HS-27A (cell line): Measurements from ENCODE around the gene PEPD.

Source experiments
- DNase-seq: peaks from one replicate; pipeline ENCODE4 v3.0.0-alpha.2; 2012; ENCODE audit warnings: low read depth, missing footprints

The PEPD gene

DNA sequence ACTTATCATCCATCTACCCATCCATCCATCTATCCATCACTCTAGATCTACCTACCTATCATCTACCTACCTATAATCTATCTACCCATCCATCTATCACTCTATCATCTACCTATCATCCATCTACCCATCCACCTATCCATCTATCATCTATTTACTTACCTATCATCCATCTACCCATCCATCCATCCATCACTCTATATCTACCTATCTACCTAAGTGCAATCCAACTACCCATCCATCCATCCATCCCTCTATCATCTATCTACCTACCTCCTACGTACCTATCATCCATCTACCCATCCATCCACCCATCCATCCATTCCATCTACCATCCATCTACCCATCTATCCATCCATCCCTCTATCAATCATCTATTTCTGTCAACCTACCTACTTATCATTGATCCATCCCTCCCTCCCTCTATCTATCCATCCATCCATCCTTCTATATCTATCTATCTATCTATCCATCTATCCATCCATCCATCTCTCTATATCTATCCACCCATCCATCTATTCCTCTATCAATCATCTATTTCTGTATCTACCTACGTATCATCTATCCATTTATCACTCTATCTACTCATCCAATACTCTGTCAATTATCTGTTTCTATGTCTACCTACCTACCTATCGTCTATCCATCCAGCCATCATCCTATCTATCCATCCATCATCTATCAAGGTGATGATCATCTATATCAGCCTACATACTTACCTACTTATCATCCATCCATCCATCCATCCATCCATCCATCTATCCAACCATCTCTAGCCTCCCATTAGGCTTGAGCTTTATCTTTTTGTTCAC lies 99.0 kb downstream of the PEPD start:
- DNase-seq: no peak

DNA sequence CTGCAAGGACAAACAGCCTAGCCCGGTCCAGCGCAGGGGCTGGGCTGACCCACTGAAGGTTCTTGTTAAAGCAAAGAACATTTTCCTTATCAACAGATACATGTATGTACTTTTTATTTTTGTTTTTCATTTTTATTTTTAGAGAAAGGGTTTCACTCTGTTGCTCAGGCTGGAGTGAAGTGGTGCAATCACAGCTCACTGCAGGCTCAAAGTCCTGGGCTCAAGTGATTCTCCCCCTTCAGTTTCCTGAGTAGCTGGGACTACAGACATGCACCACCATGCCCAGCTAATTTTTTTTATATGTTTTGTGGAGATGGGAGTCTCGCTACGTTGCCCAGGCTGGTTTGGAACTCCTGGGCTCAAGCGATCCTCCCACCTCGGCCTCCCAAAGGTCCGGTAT lies 100.2 kb downstream of the PEPD start:
- DNase-seq: no peak

DNA sequence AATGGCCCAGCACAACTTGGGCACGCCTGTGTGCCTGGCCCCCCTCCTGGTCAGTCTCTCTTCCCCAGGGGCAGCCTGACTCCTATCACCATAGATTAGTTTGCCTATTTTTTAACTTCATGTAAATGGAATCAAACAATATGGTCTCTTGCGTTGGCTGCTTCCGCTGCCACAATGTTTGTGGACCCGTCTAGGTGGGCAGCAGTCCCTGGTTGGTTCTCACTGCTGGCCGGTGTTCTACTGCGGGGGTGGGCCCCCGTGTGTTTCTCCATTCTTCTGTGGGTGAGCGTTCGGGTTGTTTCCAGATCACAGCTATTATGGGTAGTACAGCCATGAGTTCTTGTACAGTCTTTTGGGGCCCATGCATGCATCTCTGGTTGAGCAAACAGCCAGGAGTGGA lies 100.8 kb downstream of the PEPD start:
- DNase-seq: no peak

DNA sequence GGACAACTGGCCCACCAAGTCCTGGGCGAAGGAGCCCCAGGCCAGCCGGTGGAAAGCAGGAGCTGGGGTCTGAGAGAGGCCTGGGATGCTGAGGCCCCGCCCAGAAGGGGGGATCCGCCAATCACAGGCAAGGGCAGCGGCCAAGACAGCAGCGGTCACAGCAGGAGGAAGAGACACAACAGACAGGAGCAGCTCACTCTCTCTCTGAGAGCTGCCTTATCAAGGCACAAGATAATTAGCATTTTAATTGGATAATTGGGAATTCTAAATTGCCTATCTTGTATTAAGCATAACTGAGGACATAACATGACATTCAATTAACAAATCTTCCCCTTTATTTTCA lies 101.8 kb downstream of the PEPD start:
- DNase-seq: no peak

DNA sequence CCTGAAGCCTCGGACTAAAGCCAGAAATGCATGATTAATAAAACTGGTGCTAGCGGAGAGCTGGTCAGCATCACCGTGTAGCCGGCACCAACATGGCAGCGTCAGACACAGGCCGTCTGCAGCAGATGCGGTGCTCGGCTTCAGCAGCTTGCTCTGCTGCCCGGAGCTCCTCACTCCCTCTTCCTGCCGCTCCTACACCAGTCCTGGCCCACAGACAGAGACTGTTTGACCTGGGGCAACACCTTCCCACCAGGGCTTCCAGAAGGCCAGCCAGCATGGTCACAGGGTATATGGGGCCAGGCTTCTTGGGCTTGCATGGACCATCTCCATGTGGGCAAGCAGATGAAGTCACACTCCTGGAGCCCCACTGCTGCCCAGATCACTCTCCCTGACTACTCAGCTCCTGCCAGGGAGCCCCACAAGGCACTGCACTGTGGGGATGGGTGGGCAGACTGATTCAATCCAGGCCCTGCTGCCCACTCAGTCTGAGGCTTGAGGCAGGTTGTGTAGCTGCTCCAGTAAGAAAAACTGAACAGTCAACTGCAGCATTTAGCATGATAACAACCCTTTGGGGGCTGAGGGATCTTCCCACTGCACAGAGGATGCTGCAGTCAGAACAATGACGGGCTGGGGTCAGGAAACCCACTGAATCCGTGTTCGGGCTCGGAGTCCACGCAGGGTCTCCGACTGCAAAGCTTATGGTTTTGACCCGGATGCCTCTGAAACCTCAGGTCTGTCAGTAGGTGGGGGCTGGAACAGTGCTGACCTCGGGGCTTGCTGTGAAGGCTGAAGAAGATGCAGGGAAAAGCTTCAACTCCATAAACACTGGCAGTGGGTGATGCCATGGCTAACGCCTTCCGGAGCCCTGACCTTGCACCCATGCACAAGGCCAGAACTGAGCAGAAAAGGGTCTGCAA lies 102.5 kb downstream of the PEPD start:
- DNase-seq: no peak

DNA sequence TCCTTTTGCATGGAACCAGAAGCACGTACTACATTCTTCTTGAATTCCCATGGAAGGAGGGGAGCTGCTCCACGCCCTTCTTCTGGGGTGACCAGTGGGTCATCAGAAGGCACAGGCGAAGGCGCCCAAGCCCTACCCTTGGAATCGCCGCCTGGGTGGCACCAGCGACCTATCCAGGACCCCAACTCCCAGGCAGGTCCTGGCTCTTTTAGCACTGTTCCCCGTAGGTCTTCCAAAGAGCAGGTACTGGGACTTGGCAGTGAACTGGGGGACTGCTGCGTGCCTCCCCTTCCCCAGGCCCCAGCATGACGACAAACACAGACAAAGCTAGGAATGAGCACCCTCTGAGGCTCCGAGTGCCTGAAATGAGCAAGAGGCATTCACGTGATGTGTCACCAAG lies 103.1 kb downstream of the PEPD start:
- no peak for DNase-seq

DNA sequence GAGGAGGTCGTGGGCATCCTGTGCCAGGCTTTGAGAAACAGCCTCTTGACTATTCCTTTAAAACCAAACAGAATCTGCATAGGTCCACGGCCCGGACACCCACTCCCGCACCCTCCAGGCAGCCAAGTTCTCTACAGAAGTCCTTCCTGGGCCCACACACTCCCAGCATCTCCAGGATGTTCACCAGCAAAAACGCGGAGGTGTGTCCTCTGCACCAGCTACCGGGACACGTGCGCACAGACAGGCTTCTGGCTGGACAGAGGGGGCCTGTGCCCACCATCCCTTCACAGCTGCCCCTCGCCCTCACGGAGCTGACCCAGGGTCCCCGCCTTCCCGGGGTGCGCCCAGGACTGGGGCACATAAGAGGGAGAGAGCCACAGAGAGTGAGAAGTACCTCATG lies 103.8 kb downstream of the PEPD start:
- DNase-seq: no peak

DNA sequence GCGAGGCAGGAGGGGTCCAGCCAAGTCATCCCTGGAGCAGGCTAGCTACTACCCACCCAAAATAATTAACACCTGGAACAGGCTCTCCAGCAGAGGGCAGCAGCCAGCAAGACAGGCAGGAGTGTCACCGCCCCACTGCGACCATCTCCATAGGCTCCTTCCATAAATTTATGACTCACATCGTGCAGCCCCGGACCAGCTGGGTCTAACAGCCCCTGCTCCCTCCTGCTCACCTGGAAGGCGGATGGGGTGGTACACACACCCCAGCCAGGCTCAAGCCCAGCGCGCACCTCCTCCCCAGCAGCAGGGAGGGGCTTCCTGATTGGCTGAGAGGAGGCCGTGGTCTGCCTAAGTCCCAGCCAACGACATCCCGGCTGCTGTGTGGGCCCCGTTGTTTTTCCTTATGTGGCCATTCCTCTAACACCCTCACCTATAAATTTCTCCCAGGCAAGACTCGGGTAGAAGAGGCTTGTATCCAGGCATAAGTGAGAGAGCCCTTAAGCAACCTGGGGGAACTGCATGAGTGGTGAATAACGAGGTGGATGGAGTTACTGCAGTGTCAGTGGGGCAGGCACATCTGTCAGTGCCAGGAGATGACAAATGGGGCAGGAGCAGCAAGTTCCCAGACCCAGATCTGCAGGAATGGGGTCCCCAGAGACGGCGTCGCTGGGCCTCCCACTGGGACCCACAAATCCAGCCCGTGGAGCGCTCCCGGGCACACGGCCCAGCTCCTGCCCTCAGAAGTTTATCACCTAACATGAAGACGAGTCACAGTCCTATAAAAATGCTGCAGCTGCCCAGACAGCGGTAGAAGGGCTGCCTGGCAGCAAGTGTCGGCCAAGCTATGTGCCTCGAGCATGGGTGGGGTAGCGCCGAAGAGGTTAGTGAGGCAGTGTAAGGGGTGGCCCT lies 105.0 kb downstream of the PEPD start:
- peak; percentile 39 for DNase-seq

DNA sequence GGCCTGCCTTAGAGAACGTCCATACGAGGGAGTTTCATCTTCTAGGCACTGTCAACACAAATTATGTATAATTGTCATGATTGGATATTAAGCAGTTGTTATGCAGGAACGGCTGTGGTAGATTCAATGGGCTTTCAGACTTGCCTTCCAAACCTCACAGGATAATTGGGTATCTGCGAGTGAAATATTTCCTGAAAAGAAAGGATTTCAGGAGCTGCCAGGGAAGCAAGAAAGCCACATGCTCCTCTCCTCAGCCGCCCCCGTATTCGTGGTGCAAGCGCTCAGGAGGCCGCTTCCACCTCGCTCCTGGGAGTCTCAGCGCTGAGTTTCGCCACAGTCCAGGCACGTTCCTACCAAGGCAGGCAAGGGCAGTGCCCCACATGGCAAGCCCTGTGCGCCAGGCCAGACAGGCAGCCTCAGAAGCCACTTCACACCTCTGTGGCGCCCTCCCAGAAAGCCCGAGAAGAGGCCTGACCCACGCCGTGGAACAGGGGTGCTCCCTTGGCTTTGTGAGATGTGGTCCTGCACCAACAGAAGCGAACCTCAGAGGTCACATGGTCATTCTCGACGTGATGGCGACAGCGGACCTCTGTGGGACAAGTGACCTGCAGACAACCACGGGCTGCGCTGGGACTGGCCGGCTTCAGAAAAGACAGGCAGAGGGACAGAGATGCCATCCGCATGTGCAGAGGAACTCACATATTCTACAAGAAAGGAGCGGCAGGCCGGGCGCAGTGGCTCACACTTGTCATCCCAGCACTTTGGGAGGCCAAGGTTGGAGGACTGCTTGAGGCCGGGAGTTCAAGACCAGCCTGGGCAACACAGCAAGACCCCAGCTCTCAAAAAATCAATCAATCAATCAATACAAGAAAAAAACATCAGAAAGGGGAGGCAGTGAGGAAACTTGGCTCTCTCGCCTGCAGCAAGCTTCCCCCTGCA lies 106.7 kb downstream of the PEPD start:
- no peak for DNase-seq

DNA sequence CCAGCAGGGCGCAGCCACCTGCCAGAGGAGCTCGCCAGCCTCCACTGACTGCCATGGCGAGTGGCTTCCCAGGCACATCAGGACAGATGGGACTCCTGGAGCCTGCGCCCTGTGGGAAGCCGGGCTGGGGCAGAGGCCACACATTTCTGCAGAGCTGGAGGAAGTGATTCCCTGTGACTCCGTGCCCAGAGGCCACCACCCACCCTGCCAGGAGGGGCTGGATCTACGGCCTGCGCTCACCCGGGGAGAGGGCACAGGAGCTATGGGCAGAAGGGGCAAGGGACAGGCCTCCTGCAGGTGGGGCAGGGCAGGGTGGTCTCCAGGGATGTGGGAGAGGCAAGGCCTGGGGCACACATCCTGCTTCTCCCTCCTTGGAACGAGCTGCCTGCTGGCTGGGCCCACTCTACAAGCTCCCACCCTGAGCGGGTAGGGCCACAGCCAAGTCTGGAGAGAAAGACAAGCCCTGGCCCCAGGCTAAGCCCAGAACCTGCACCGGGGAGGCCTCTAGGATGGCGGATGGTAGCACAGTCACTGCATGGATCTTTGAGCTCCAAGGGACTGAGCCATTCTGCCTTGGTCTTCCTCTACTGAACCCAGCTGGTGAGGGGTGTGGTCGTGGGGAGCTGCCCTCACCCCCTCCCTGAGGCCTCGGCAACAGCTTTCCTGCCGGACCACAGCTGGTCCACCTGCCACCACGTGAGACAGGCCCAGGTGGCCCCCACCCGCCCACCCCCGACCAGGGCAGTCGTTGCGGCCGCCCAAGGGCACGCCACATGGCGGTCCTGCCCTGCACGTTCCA lies 107.5 kb downstream of the PEPD start:
- DNase-seq: no peak

DNA sequence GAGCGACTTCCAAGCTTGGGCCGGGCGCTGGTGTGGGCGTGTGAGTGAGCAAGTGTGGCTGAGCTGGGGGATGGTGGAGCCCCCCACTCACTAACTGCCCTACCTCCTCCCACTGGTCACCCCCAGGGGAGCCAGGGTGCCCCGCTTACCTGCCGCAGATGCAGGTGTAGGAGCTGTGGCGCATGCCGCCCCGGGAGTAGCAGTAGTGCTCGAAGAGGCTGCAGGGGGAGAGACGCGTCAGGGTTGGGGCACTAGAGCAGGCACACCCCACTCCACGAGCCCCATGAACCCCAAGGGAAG lies 108.2 kb downstream of the PEPD start:
- DNase-seq: no peak

DNA sequence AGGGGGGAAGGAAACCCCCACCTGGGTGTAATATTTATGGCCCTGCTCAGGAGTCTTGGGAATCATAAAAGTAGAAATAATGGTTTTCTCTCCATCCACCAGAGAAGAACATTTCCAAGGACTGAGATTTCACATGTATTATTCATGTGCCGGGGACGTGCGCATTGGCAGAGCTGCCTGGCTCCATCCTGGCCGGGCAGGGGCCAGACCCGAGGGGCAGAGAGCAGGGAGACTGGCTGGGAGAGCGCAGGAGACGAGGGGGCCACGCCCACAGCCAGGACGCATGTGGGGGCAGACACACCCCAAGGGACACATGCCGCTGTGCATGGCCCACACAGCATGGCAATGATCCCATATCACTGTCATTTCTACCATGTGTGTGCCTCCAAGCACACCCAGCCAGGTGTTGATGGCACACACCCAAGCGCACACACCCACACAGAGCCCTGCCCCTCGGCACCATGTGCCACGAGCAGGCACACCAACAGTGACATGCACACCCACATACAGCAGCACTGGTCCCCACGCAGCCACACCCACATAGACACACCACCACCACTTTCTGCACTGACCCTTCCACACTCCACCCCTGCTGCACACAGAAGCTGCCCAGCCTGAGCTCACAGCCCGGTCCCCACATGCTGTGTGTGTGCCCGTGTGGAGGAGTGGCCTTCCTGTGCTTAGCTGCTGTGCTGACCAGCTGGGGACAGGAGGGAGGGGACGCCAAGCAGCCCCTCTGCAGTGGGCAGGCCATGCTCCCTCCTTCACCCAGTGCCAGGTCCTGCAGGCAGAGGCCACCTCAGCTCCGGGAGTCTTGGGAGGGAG lies 108.8 kb downstream of the PEPD start:
- DNase-seq: no peak

DNA sequence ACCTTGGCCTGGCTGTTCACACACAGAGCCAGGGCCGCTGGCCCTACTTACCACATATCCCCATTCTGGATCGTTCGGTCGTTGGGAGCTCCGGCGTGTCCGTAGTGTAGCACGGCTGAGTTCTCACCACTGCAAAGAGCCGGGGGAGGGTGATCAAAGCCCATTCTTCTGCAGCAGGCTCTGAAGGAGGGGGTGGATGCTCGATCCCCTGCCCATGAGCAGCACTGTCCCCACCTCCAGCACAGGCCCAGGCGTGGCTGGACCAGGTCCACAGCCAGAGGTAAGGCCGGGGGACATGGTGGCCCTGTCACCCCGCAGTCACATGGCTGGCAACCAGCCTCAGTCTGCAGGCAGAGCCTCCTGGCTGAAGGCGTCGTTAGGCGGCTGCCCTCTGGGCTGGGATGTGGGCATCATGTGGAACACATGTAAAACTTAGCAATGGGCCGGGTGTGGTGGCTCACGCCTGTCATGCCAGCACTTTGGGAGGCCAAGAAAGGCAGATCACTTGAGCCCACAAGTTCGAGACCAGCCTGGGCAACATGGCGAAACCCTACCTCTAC lies 109.9 kb downstream of the PEPD start:
- DNase-seq: no peak

DNA sequence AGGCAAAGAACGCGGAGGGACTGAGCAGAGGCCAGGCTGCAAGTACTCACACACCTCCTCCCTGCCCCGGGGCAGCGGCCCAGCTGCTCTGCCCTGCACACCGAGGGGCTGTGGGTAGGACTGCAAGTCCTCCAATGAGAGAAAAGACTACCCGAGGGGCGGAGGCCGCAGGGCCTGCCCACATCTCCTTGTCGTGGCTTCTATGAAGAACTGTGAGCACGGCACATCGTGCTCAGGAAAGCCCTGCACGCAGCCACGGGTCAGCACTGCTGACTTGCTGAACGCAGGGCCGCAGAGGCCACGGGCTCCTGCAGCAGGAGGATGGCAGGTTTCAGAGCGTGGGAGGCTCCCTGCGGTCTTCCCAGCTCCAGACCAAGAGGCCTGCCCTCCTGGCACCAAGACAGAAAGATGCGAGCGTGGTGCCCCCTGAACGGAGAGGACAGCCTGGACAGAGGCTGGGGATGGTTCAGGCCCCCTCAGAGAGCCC lies 110.6 kb downstream of the PEPD start:
- no peak for DNase-seq

DNA sequence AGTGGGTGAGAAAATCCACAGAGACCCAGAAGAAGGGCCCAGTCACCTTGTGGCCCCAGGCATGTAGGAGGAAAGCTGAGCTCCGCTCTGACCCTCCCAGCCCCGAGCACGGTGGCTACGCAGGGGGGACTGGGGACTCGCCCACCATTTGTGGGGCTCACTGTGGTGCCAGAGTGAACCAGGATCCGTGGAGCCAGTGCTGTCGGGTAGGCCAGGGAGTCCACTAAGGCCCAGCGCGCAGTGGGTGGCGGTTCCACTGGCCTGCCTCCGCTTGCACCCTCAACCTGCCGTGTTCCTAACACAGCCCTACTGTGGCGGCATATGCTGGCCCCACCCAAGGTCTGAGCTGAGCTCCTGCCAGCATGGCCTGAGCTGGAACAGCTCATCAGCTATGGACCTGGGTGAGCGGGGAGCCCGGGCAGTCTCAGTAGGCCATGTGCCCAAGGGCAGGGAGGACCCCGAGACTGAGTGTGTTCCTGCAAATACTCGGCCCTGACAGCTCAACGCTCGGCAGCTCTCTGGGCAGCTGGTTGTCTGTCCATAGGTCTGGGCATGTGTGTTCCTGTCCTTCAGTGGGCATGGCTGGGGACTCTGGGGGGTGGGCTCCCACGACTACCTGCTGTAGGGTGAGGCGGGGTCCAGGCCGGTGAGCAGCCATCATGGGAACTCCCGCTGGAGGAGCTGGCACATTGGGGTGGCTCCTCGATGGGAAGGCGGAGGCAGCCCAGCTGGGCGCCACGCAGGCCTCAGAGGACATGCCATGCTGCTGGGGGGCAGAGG lies 111.5 kb downstream of the PEPD start:
- no peak for DNase-seq

DNA sequence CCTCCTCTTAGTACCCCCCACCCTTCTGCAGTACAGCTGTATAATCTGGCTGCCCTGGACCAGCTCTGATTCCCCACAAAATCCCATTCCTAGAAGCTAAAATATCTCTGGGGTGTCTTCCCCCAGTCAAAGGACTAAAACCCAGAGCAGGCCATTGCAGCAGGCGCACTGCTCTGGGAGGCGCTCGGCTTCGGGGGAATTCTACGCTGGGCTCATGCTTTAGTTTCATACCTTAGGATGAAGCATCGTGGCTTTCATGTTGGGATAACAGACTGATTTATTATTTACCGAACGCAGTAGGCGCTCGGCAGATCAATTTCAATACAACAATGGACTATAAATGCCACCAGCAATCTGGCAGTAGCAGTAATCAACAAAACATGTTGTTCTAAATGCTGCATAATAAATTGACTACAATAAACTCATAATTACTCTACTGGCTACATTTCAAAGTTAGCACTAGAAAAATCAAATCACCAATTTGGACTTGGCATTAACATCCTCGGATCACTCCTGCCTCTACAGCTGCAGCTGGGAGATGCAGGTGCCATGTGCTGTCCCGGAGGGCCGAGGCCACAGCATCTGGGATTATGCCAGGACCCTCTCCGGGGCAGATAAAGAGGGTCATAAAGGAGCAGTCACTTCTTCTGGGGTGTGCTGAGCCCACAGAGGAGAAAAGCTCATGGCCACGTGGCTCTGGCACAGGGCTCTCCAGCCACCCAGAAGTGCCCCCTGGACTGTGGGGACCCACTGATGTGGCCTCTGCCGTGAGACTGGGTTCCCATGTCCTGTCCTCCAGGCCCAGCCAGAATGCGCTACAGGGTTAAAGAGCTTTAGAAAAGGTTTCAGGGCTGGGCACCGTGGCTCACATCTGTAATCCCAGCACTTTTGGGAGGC lies 112.8 kb downstream of the PEPD start:
- no peak for DNase-seq

DNA sequence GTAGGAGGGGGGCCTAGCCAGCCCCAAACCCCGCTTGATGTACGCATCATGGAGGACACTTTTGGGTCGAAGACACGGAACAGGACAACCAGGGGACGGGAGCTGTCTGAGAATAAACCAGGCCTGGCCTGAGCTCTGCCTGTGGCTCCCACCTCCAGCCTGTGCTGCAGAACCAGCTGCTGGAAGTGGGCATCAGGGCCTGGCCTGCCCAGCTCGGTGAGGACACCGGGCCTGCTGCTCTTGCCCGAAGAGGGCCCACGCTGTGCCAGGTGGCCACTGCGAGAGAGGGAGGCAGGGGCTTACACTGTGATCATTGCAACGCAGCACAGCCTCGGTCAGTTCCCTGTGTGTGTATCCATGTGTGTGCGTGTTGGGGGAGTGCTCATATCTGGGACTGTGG lies 113.5 kb downstream of the PEPD start:
- no peak for DNase-seq
